NCI-H187 treated with DMSO at 0.1 percent for 48 hours (cell line): ENCODE data around the gene OSR1.
"Not testable (repeated sequence)": the region's sequence is repeated elsewhere in the genome, so short reads cannot be mapped to it uniquely, and the experiment has no call there.

ENCODE experiments used
- DNase-seq: peaks from one replicate; lab custom pipeline; 2025; lab: John Stamatoyannopoulos, UW

The OSR1 gene

DNA sequence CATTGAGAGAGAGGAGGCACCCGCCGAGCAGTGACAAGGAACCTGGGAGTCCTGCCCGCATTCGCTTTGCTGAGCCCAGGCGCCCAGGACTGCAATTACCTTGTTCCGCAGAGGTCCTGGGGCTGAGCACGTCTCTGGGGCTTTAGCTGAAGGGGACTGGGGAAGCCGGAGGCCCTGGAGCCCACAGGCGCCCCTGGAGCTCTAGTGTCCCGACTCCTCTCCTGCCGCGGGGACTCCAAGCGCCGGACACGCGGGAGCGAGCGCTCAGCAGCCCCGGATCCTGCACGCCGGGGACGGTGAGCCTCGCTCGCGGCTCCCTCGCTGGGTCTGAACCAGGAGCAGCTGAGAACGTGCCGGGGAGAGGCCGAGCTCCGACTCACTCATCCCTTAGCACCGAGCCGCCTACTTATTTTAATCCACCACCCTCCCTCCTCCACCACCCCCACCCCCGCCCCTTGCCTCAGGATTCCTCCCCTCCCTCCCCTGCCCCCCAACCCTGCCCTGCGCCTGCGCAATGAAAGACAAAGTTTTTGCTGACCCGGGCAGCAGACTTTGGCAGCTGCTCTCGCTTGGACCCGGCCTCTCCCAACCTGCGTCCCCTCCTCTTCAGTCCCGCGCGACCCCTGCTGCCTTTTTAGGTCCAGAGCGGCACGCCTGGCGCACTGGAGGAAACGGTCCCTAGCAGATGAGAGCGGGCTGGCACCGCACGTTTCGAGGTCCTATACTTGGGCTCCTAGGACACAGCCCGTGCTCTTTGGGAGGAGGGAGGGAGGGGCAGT, at the start of gene OSR1:
OSR1 (minus strand) TSS at position 382 of the 779 bp plus-strand sequence. CDS start 4,818 bp downstream, outside the sequence.
- no peak for DNase-seq

DNA sequence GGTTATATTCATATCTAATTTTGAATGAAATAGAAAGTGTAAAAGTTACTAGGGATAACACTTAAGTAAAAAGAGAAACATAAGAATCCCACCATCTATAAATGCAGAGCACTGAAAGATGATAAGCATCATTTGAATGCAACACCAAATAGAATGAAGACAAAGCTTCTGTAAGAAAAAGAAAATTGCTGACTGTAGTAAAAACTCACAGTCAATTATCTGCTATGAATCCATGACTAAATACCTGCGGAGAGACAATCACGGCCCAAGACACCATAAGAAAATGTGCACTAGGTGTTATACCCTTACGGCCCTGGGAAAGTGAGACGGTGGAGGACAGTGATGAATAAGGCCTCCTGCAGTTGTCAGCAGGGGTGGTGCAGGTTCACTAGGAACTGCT, 45.4 kb upstream of the OSR1 start:
- no peak for DNase-seq

DNA sequence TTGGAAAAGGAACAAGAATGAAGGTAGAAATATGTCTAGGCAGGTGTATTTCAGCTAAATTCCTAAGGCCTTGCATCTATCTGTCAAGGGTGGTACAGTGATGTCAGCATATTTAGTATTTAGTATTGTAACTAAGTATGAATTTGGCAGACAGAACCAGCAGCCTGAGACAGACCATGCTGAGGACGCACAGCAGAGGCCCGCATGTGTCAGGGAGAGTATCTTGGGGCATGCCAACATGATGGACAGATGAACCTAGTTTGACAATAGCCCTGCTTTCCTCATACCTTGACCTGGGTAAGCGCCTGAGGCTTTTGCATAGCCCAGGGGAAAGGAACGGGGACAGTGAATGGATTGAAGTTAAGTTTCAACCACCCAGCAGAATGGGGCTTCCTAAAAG, 33.8 kb upstream of the OSR1 start:
- DNase-seq: no peak

DNA sequence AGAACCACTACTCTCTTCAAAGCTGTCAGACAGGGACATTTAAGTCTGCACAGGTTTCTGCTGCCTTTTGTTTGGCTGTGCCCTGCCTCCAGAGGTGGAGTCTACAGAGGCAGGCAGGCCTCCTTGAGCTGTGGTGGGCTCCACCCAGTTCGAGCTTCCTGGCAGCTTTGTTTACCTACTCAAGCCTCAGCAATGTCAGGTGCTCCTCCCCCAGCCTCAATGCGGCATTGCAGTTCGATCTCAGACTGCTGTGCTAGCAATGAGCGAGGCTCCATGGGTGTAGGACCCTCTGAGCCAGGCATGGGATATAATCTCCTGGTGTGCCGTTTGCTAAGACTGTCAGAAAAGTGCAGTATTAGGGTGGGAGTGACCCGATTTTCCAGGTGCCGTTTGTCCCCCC, 31.0 kb upstream of the OSR1 start:
- DNase-seq: not testable (repeated sequence)

DNA sequence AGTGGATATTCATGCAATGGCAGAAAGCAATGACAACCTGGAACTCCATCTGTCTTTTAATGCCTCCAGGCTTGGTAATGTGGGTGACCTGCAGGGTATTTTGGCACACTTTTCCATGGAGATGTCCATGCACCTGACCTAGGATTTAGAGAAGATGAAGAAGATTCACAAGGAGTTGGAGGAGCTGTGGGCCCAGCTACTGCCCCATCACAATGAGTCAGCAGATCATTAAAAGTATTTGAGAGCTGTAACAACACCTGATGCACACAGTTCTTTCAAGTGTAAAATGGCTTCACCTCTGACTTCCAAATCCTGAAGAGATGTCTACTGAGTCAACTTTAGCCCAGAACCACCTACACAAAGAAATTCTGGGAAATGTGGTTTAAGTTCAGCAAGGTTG, 22.1 kb upstream of the OSR1 start:
- DNase-seq: no peak

DNA sequence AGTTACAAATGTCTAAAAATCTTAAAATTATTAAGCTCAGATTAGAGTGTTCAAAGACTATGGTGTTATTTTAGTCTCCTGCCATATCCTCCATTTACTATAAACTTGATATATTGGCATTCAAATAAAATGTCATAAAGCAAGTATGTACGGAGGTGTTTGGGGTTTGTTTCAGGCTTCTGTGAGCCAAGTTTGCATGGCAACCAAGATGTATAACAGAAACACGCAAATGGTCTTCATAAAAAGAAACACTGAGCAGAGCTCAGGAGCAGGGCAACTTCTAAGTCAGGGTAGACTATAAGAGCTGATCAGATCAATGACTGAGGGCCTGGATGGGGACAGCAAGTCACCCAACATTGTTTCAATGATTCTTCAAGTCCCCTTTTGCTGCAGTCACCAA, 20.5 kb upstream of the OSR1 start:
- DNase-seq: no peak

DNA sequence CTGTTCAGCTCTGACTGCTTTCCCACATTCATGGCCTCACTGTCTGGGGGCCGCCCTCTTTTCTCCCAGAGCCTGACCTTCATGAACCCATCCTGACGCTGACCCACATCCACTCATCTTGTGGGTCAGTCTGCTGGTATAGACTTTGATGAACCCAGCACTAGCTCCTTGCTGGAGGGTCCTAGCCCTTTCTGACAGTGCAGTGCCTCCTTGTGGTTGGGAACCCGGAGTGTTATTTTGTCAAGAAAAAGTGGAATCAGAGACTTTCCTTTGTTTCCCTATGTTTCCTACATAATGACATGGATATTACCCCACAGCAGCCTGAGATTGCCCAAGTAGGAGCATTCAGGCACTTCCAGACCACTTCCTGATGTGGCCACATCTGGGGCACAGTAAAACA, 19.3 kb upstream of the OSR1 start:
- DNase-seq: no peak

DNA sequence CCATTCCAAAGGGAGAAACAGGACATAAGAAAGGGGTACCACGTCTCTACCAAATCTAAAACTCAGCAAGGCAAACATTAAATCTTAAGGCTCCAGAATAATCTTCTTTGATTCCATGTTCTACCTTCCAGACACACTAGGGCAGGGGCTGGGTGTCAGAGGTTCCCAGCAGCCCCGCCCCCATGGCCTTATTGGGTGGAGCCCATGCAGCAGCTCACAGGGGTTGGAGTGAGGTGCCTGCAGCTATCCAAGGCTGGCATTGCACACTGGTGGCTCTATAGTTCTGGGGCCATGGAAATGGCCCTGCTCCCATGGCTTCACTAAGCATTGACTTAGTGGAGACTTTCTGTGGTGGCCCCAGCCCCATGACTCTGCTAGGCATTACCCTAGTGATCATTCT, 14.9 kb upstream of the OSR1 start:
- no peak for DNase-seq

DNA sequence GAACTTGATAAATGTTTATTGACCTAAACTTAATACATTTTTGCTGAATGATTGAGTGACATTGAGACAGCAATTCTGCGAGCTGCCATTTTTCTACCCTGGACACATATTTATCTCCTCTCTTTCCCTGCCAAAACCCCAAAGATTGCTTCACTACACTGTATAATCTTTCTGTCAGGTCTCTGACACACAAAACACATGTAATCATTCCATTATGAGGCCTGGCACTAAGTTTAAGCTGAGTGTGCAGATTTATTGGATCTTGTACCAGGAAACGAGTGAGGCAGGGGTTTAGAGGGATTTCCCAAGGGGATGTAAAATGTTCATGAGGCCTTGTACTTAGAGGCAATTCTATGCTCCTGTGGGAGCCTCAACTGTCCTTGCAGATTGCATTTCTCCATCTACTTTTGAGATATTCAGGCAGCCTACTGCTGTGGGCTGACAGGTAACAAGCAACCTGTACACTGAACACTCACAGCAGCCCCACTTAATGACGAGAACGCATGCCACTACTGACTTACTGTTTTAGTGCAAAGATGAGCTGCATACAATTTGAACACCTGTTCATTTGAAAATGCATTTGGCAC, 13.7 kb upstream of the OSR1 start:
- DNase-seq: no peak

DNA sequence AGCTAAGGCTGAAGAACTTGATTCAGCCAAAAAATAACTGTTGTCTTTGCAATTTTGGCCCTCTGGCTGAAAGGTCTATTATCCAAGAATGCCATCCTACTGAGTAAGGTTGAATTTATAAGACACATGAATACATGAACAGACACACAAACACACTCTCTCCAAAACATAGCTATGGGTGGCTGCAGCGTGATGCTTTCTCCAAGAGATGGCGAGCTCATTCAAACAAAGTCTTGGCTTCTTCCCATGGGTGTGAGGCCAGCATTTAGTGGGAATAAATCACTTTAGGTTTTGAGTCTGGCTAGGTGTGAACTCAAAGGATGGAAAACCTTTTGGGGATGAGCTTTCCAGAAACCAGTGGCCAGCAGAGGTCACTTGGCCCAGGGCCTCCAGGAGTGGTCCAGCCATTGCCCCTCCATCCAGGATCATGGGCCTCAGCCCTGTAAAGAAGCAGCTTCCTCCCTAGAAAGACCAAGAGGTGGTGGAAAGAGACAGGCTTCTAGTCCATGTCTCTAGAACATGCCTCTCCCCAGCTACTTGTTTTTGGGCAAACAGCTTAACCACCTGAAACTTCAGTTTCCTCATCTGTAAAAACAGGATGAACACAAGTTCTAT, 11.0 kb upstream of the OSR1 start:
- no peak for DNase-seq

DNA sequence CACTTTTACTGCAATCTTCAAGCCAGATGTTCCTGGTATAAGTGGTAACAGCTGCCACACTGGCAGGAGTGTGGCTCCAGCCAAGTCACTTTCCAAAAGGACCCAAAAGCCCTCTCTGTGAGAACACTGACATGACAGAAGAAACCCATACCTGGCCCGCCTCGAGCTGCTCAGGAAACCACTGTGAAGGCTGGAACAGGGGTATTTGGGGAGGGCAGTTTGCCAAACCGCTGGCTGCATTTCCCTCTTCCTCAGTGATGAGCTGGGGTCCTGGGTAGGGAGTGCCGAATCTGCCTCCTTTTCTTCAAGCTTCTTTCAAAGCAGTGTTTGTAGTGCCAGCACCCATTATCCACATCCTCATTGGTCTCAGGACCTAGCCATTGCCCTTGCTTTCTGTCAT, 10.3 kb upstream of the OSR1 start:
- DNase-seq: no peak

DNA sequence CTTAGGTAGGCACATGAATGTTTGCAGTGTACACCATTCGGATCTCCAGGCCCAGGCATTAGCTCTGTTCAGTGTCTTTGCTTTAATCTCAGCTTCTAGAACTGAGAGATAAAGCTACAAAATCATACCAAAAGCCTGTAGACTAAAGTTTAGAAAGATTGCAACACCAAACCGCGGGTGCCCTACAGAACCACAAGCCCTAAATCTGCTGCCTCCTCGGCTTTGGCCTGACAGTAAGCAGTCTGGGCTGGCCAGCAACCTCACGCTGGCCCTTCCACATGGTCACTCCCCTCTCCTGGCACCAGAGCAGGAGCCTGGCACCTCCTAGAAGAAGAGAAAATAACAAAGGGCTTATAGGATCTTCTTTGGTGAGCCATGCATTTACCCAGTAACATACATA, 8.9 kb upstream of the OSR1 start:
- no peak for DNase-seq

DNA sequence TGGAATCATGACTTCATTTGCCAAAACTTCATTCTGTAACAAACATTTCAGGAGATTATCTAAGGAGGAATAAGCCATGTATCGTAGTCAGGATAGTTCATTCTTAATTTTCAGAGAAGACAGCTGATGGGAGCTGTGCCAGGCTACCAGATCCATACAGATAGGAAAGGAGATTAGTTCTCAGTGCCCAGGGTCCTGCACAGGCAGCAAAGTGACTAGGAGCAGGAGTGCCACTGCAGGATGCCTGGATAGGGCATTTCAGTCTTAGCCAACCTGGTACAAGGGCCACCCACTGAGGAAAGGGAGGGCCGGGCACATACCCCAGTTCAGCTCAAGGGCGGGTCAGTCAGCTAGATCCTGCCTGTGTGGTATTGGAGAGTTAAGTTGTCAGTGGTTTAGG, 6.7 kb upstream of the OSR1 start:
- no peak for DNase-seq

DNA sequence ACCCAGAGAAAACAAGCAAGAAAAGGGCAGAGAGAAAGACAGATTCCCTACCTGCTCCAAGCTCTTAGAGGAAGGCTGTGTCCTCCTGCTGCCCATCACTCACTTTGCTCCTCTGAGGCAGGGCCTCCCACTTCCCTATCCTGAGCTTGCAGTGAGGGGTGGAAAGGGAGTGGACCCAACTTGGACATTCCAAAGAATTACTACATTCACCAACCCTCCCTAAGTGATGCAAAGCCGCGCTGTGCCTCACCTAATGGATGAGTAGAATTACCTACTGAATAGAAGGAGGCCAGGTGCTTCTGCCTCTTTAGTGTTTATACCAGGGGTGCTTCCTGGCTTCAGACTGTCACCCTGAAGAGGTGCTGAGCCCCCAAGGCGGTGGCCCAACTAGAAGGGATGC, 5.6 kb upstream of the OSR1 start:
- no peak for DNase-seq

DNA sequence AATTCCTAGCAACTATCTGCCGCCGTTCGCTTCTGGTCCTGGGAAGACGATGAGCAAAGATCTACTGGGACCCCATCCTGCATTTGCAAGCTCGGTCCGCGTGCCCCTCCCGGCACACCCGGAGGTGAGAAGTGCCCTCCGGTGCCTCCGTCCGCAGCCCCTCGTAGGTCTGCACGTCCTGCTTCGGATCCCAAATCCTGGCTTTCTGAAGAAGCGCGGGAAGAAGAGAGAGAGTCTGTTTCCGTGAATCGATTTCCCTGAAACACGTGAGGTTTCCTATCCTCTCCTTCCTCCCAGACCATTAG, 5.0 kb upstream of the OSR1 start:
- DNase-seq: no peak

DNA sequence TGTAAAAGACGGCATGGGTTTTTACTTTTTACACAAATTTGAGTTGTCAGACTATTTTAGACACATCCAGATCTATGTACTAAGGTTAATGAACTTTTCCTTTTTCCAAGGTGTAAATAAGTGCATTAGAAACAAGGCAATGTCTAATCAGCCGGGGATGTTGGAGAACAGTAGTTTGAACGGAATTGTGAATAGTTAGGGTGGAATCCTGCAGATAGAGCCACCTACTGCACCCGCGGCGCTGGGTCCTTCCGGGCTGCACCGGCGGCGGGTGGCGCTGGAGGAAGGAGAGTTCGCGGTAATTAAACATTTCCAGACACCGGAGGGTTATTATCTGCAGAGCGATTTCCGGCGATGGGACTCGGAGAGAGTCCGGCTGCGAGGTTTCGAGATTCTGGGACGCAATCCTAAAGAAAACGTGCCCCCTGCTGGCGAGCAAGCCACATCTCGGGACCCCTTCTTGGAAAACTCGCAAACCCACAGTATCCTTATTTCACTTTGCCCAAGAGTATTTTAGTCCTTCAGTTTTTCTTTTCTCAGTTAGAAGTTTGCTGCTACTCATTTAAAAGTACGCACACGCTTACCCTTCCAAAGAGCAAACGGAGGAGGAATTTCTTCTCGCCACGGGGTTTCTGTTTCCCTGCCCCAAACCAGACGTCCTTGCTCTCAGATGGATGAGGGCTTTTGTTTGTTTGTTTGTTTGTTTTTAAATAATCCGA, 4.5 kb upstream of the OSR1 start:
- DNase-seq: no peak

DNA sequence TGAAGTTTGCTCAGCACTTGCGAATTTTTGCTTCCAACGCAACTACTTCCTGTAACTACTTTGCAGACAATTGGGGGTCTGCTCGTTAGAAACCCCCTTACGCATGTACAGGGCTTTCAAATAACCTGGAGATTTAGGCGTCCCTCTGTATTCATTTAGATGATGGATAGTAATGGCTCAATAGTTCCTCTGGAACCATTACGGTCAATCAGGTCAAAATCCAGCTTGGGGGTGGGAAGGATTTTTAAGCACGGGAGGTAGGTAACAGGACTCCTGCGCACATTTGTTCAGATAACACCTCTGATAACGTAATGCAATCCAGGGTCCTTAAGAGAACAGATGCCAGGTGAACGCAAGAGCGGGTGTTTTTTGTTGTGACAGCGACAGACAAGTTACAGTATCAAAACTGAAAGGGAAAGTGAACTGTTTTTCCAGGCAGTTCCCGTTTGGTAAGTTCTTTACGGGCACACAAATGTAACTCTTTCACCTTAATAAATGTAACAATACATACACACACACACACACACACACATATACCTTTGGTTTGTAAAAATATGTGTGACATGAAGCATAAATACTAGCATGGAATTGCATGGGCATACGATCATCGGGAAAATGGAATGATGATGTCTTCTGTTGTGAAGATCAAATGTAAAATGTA, 3.8 kb upstream of the OSR1 start:
- no peak for DNase-seq

DNA sequence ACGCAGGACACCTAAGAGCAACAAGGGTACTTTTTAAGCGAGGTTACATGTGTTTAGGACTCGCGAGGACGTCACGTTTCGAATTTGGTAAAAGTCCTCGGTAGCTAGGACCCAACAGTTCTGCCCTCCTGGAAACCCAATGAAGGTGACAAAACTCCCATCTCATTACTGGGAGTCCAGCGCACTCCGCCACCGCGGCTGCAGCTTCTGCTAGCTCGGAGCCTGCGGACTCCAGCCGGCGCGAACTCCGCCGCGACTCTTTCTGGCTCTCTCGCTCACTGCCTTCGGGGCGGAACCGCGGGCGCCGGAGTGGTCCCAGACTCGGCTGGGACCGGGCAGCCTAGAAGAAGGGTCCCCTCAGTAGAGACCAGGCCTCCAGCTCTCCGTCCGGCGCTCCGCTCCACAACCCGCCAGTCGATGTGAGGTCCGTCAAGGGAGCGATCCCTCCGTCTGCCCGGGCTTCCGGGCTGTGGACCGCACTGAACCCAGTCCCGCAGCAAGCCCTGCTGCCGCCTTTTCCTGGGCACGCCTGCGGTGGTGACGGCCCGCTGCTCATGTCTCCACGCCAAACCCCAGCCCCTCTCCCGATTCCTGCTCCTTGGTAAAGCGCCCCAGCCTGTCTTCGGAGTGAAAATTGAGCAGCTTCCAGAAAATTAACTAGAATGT, 3.0 kb upstream of the OSR1 start:
- no peak for DNase-seq

DNA sequence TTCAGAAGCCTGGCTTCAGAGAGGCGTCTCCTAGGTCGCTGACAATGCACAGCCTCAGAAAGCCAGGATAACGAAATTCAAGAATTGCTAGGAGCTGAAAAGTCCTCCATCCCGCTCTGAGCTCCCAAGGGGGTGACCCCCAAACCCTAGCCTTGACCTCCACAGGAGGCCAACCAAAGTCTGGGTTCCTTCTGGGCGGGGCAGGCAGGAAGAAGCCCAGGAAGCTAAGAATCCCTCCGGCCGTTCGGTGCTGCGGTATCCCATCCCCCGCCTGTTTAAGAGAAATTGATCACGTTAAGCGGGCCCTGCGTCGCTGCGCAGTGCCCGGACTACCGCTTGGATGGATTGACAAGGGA, 2.5 kb upstream of the OSR1 start:
- DNase-seq: no peak

DNA sequence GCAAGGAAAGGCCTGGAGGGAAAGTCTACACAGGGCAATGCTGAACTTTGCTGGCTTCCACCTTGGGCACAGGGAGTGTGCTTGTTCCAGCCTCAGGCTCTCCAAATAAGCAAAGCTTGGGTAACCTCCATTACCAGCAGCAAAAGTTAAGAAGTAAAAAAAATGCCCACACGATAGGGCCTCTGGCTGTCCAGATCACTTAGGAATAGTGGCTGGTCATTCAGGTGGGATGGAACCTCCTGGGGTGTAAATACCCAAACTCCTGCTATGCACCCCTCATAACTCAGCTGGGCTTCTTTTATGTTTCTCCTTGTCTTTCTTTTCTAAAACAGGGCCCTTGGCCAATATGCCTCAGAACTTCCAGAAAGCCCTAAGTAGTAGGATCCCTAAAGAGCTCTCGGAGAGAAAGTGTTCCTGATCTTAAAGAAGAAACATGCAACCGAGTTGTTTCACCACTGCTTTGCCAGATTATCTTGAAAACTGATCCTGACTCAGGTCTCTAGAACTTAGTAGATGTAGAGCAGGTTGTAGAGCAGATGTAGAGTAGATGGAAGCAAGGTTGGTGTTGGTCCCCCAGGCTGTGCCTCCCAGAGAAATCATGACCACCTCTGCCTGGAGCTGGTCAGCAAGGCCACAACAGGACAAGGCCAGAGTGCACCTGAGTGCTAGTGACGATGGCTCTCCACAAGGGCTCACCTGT, 2.0 kb upstream of the OSR1 start:
- no peak for DNase-seq

DNA sequence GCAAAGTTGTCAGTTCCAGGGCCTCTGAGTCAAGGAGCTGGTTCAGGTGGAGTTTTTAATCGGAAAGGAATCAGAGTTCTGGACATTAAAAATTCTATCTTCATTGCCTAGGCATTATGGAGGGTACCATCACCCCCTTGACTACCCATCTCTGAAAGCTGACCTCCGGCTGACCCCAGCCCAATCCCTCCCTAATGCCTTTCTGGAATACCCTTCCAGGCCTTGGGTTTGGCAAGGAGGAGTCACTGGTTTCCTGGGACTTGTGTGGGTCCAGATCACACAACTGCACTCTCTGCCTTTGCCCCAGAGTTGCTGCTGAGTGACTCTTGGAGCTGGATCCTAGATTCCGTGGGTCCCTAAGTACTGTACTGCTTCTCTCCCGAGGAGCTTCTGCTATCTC, 1.0 kb upstream of the OSR1 start:
- no peak for DNase-seq

DNA sequence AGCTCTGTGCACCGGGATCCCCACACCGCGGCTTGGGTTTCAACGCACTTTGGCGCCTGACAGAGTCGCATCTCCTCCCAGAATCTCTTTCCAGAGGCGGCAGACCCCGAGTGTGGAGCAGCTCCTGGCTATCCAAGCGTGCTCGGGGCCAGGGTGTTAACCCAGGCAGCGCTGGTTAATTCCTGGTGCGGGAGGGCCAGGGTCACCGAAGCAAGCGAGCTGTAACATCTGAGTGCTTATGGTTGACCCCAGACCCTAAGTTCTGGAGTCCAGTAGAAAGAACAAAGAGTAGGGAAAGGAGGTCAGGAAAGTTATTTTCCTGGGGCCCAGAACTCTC, 566 bp upstream of the OSR1 start:
- no peak for DNase-seq
